Stimulated activated naive CD8-positive, alpha-beta T cell treated with anti-CD3 and anti-CD28 coated beads, Interleukin-15, Interleukin-2, amounts not matched to agents 100 U/mL and 50 U/mL, for 24 hours (primary cell): ENCODE data around the gene ALDH4A1.
"Not testable (repeated sequence)": the region's sequence is repeated elsewhere in the genome, so short reads cannot be mapped to it uniquely, and the experiment has no call there.

Source experiments
- ATAC-seq: fragments of 150-1000 bp; cut with Tn5 transposase; one replicate; pipeline ENCODE4 v1.10.0; 2021
- DNase-seq: peaks from one replicate; pipeline ENCODE4 v3.0.0; 2021

ALDH4A1 gene

DNA sequence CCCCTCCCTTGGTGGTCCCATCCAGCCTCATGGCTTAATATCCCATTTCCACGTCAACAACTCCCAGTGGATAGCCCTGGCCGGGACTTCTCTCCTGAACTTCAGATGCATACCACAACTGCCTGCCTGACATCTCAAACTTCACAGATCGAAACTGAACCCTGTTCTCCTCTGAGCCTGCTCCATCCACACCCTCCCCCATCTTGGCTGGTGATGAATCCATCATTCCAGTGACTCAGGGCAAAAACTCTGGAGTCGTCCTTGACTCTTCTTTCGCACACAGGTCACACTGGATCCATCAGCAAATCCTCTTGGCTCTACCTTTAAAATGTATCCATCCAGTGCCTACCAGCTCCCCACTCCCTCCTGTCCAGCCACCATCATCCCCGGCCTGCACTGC is 46.8 kb downstream of the ALDH4A1 start:
- ATAC-seq (no peak), DNase-seq (no peak)

DNA sequence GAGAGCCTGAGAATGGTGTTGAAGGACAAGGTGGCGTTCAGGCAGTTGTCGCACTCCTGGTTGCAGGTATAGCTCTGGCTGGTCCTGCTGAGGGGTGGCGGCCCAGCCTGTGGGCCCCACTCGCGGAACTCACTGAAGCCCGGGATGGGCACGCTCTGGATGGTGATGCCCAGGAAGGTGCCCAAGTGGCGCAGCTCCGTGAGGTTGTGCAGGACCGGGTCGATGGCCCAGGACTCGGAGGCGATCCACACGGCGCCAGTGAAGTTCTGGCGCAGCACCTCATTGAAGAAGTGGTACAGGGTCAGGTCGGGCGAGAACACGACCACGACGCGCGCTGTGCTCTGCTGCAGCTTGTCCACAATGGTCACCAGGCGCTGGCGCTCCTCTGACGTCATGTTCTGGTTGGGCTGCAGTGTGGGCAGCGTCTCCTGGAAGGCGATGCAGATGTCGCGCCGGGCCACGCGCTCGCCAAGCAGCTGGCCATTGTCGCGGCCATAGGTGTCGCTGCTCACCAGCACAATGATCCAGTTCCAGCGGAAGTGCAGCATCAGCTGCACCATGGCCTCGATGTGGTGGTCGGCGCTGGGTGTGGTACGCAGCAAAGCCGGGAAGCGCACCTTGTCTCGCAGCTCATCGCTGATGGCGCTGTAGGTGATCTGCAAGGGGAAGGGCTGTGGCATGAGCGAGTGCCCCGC is 47.9 kb downstream of the ALDH4A1 start:
- ATAC-seq (no peak), DNase-seq (no peak)

DNA sequence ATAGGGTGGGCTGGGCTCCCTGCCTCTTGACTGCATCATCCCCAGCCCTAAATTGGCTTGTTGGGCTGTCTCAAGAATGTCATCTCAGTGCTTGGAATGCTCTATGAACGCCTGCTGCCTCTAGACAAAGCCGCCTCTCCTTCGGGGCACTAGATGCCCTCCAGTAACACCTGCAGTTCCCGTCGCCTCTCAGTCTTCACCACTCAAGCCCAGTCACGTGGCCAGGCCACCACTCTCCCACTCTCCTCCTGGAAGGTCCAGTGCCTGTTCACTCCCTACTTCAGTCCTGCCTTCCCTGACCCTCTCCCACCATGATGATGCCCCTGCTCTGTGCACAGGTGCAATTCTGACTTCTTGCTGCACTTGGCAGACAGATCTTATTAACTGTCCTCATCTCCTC is 49.9 kb downstream of the ALDH4A1 start:
- ATAC-seq = no peak
- DNase-seq = no peak

DNA sequence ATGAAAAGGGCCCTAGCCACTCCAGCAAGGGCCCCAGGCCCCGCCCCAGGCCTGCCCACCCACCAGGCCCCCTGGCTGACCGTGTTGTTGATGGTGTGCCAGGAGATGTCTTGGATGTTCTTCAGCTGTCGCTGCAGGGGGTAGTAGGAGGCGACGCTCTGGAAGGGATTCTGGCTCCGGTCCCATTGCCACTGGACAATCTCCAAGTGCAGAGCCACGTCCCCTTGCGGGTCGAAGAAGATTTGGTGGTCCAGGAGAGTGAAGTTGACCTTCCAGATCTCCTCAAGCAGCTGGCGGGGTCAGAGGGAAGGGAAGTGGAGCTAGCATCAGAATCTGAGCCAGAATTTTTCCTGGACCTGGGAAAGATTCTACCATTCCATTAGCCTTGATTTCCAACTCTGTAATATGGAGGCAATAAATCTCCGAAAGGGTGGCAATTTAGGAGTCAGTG is 53.1 kb downstream of the ALDH4A1 start:
- no peak for ATAC-seq
- DNase-seq = no peak

DNA sequence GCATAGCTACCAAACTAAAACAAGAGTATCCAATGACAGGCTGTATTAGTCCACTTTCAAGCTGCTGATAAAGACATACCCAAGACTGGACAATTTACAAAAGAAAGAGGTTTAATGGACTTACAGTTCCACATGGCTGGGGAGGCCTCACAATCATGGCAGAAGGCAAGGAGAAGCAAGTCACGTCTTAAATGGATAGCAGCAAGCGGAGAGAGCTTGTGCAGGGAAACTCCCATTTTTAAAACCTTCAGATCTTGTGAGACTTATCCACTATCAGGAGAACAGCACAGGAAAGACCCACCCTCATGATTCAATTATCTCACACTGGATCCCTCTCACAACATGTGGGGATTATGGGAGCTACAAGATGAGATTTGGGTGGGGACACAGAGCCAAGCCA is 54.6 kb downstream of the ALDH4A1 start:
- not testable (repeated sequence) for ATAC-seq, DNase-seq

DNA sequence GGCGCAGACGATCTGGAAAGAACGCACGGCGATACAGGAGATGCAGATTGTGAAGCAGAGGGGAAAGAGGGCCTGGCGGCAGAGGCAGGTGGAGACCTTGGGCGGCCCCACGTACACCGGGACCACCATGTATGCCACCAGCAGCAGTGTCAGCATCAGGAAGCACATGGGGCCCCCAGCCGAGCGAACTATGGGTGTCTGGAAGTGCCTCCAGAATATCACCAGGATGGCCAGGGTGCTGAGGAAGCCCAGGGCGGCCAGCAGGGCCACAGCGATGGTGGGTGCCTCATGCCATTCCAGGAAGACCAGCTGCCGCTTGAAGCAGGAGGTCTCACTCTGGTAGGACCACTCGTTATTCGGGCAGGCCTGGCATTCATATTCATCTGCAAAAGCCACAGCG is 62.2 kb downstream of the ALDH4A1 start:
- DNase-seq (no peak), ATAC-seq (no peak)

DNA sequence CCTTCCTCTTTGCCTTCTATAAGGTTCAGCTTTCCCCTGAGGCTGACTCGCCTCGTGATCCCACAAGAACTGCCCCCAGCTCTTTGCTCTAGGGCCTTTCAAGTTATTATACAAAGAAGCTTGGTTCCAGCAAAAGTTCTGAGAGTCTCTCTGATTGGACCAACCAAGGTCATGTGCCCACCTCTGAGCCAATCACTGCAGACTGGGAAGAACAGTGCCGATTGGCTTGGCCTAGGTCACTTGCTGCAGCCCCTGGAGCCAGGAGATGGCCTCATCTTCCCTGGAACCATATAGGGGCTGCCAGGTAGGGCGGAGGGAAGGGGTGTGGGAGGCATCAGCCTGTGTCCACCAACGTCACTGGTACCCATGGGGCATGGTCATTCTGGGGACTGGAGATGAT is 65.7 kb downstream of the ALDH4A1 start:
- ATAC-seq (no peak), DNase-seq (no peak)

DNA sequence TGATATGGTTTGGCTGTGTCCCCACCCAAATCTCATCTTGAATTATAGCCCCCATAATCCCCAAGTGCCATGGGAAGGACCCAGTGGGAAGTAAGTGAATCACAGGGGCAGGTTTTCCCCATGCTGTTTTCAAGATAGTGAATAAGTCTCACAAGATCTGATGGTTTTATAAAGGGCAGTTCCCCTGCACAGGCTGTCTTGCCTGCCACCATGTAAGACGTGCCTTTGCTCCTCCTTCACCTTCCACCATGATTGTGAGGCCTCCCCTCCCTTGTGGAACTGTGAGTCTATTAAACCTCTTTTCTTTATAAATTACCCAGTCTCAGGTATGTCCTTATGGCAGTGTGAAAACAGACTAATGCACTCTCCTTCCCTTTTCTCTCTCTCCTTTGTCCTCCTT is 70.0 kb downstream of the ALDH4A1 start:
- not testable (repeated sequence) for DNase-seq, ATAC-seq

DNA sequence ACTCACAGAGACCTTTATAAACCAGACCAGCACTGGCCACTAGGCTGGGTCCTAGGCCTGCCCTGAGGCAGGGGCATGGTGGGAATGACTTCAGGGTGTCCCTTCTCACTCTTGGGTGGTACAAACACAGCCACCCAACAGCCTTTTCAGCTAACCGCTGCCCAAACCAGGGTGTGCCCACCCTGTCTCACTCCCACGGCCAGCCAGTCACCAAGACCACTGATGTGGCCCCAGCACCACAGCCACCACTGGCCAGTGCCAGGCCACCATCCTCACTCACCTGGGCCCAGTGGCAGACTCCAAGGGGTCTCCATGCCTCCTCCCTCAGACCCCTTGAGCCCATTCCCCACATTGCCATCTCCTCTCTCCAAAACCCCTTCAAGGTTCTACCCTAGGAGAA is 70.7 kb downstream of the ALDH4A1 start:
- no peak for DNase-seq

DNA sequence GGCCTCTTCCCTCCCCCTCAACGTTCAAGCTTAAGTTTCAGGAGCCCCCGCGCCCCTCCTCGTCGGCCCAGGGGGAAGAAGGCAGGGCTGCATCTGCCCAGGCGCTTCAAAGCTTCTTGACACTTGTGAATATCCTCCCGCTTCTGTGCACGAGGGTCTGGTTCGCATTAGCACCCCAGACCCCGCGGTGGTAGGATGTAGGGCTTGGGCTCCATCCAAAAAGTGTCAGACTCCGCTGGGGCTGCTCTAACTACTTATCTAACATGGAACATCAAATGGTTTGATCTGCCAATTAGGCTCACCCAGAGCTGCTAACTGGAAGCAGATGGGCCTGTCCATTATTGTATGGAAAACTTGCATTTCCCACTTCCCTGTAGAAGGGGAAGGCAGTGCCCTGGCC is 71.8 kb downstream of the ALDH4A1 start:
- DNase-seq (no peak), ATAC-seq (no peak)

More for the DNA sequence above, 70.7 kb downstream of the ALDH4A1 start:
- ATAC-seq = no peak

DNA sequence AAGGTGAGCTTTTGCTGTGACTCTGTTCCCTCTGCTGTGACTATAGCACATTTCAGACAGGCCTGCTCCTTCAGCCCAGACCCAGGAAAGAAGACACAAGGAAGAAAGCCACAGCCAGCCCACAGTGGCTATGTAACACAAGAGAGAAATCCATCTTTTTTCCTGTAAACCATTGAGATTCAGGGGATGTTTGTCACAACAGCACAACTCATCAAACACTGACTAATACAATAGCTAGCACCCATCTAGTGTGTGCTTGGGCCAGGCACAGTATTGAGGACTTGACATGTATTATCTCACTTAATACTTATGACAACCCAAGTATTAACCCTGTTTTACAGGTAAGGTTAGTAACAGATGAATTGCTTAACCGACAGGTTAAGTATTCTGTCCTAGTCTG is 72.7 kb downstream of the ALDH4A1 start:
- no peak for ATAC-seq

DNA sequence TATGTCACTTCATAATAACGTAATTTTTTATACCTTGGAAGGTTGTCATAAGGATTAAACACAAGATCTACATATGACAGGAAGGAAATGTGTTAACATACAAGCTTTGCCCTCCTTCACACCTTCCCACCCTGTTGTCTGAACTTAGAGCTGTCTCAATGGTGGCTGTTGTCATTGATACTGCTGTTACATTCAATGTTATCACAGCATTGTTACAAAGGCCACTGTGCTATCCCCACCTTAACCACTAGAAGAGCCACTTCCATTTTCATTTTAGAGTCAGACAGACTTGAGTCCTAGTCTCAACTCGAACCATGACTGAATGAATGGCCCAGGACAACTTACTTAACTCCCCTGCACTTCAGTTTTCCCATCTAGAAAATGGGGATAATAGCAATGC is 74.1 kb downstream of the ALDH4A1 start:
- no peak for DNase-seq
- ATAC-seq = no peak

More for the DNA sequence above, 72.7 kb downstream of the ALDH4A1 start:
- no peak for DNase-seq

DNA sequence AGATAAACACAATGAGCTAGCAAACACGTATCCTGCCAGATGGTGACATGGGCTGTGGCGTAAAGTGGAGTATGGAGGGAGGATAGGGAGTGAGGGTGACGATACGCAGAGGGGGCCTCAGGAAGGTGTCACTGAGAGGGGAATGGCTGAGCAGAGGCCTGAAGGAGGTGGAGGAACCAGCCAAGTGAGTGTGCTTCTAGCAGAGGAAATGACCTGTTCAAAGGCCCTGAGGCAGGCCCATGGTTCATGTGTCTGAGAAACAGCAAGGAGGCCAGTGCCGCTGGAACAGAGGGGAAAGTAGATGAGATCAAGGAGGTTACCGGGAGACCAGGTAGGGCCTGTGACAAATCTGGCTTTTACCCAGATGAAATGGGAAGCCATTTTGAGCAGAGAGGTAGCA is 78.9 kb downstream of the ALDH4A1 start:
- DNase-seq = no peak
- no peak for ATAC-seq
